Cardiac fibroblast (primary cell): Measurements from ENCODE around the gene ZNF35.
"Not testable (repeated sequence)": the region's sequence is repeated elsewhere in the genome, so short reads cannot be mapped to it uniquely, and the experiment has no call there.

Experiments used
- DNase-seq, 2 donors: peaks; one replicate each; pipeline versions ENCODE4 v3.0.0 to v3.0.0-alpha.2; 2010; ENCODE audit warnings: low read depth in 2 of 2
- H3K4me3 ChIP-seq, 2 donors: replicated peaks in 1 of 2; 1 replicate in 1 of 2; 2 replicates in 1 of 2; pipeline ENCODE4 v1.5.1; 2011; ENCODE audit warnings: low read depth in 2 of 2, low read length in 2 of 2, mild to moderate bottlenecking in 2 of 2, moderate library complexity in 1 of 2
- TF ChIP-seq, protein P1 (sequence below): IDR thresholded peaks from one replicate; pipeline ENCODE4 v1.5.1; 2011; ENCODE audit warnings: low read depth, mild to moderate bottlenecking, low read length, inconsistent platforms

ZNF35 gene

DNA sequence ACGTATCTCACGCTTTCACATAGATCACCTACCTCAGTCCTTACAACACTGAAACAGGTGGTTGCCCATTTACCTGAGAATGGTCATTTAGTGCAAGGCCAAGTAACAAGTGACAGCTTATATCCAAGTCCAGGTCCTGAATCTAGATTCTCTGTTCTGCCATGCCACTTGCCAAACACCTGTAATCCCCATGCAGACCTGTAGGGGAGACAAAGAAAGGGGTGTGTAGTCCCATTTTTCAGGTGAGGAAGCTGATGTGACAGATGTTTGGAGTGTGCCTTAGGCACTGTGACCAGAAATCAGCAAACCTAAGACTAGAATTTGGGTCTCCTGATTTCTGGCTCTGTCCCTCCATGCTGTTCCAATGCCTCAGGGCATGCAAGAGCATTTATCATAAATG is 12.7 kb downstream of the ZNF35 start:
- TF ChIP-seq, protein P1, sequence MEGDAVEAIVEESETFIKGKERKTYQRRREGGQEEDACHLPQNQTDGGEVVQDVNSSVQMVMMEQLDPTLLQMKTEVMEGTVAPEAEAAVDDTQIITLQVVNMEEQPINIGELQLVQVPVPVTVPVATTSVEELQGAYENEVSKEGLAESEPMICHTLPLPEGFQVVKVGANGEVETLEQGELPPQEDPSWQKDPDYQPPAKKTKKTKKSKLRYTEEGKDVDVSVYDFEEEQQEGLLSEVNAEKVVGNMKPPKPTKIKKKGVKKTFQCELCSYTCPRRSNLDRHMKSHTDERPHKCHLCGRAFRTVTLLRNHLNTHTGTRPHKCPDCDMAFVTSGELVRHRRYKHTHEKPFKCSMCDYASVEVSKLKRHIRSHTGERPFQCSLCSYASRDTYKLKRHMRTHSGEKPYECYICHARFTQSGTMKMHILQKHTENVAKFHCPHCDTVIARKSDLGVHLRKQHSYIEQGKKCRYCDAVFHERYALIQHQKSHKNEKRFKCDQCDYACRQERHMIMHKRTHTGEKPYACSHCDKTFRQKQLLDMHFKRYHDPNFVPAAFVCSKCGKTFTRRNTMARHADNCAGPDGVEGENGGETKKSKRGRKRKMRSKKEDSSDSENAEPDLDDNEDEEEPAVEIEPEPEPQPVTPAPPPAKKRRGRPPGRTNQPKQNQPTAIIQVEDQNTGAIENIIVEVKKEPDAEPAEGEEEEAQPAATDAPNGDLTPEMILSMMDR, result peak; percentile 50
- no peak for DNase-seq
- H3K4me3 ChIP-seq, result no peak overlapping the region

DNA sequence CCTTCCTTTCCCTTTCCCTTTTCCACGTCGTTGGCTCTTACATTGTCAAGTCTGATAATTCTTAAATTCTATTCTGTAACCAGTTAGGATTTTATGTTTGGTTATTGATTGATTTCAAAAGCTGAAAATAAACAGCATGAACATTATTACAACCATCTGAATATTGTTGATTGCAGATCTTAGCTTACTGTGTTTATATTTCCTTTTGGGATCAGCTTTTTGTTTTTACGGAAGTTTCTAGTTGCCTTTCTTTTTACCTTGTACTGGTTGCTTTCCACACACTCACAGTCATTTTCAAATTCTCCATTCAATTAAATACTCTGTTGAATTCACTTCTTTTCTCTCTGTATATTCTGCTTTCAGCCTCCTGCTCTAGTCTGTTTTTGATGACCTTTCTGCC is 16.6 kb downstream of the ZNF35 start:
- TF ChIP-seq, protein P1, result no peak
- no peak for DNase-seq
- no peak overlapping the region for H3K4me3 ChIP-seq

DNA sequence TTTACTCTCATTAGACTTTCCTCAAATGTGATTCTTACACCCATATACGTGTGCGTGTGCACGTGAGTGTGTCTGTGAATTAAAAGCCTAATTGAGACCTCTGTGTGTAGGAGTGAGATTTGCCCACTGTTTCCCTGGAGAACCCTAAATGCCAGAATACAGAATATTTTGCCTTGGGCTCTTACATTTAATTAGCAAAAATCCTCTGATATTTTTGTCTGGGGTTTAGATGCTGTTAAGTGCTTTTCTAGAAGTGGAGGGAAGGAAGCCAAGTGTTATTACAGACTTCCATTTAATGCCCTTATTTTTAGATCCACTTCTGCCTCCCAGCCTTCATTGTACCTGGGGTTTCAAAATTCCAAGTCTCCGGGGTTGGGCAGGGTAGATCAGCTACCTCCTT is 17.8 kb downstream of the ZNF35 start:
- TF ChIP-seq, protein P1, result no peak
- DNase-seq, result no peak
- H3K4me3 ChIP-seq, result no peak overlapping the region

- DNase-seq, result no peak
- TF ChIP-seq, protein P1, result no peak
- no peak overlapping the region for H3K4me3 ChIP-seq
These were observed 21.2 kb downstream of the ZNF35 start for GRCh38 chr3:44669760-44670159.

DNA sequence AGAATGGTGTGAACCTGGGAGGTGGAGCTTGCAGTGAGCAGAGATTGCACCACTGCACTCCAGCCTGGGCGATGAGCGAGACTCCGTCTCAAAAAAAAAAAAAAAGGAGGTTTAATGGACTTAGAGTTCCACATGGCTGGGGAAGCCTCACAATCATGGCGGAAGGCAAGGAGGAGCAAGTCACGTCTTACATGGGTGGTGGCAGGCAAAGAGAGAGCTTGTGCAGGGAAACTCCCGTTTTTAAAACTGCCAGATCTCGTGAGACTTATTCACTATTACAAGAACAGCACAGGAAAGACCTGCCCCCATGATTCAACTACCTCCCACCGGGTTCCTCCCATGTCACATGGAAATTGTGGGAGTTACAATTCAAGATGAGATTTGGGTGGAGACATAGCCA is 24.9 kb downstream of the ZNF35 start:
- not testable (repeated sequence) for DNase-seq

DNA sequence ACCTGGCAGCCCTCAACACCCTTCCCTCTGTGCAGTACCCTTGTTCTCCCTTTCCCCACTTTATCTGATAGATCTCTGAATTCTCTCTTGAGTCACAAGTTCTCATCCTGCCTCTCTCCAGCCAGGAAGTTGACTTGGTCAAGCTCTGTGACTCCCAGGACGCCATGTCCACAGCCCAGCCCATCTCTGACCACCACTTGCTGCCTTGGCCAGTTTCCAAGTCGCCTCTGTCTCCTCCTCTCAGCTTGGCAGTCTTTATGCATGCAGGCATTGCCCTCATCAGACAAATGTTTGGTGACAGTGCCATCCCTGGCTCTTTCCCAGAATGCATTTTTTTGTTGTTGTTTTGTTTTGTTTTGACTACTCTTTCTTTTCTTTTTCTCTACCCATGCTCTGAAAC is 25.7 kb downstream of the ZNF35 start:
- H3K4me3 ChIP-seq, result no peak overlapping the region
- peak in 1 of 2 donors; percentile 21 for DNase-seq
- TF ChIP-seq, protein P1, result no peak

More for the DNA sequence above, 24.9 kb downstream of the ZNF35 start:
- not testable (repeated sequence) for H3K4me3 ChIP-seq

- no peak for DNase-seq
- no peak overlapping the region for H3K4me3 ChIP-seq
- TF ChIP-seq, protein P1, result no peak
These were observed 30.1 kb downstream of the ZNF35 start for GRCh38 chr3:44678480-44679116.
